Bone marrow (tissue), 2 donors: ENCODE results near the gene CACNA1C.

Source experiments
- DNase-seq, 2 donors: peaks; one replicate each; lab custom pipeline; 2025; lab: John Stamatoyannopoulos, UW

CACNA1C gene

GRCh38 chr12:2171672-2172426 lies 119.1 kb downstream of the CACNA1C start:
- no peak for DNase-seq

GRCh38 chr12:2172491-2173214 lies 119.9 kb downstream of the CACNA1C start:
- no peak for DNase-seq

- no peak for DNase-seq
Observed at GRCh38 chr12:2173971-2174370, 121.2 kb downstream of the CACNA1C start.

GRCh38 chr12:2177003-2177402 lies 124.2 kb downstream of the CACNA1C start:
- no peak for DNase-seq

GRCh38 chr12:2177751-2178150 lies 125.0 kb downstream of the CACNA1C start:
- no peak for DNase-seq

- no peak for DNase-seq
Observed at GRCh38 chr12:2179058-2179457, 126.3 kb downstream of the CACNA1C start.

GRCh38 chr12:2179953-2180736 lies 127.4 kb downstream of the CACNA1C start:
- DNase-seq, result no peak

- DNase-seq, result no peak
Observed at GRCh38 chr12:2180737-2181082, 127.9 kb downstream of the CACNA1C start.

- DNase-seq, result peak in 1 of 2 donors; percentile 2
Observed at GRCh38 chr12:2183556-2184541, 131.1 kb downstream of the CACNA1C start.

GRCh38 chr12:2185751-2186341 lies 133.1 kb downstream of the CACNA1C start:
- DNase-seq, result no peak

- DNase-seq, result no peak
Observed at GRCh38 chr12:2187195-2187945, 134.6 kb downstream of the CACNA1C start.

GRCh38 chr12:2190085-2190484 lies 137.3 kb downstream of the CACNA1C start:
- DNase-seq, result no peak

GRCh38 chr12:2190896-2191533 lies 138.2 kb downstream of the CACNA1C start:
- no peak for DNase-seq

- no peak for DNase-seq
Observed at GRCh38 chr12:2191534-2192153, 138.9 kb downstream of the CACNA1C start.

- no peak for DNase-seq
Observed at GRCh38 chr12:2192231-2192630, 139.4 kb downstream of the CACNA1C start.

- DNase-seq, result no peak
Observed at GRCh38 chr12:2194060-2194459, 141.3 kb downstream of the CACNA1C start.

- DNase-seq, result no peak
Observed at GRCh38 chr12:2194571-2194970, 141.8 kb downstream of the CACNA1C start.

- no peak for DNase-seq
Observed at GRCh38 chr12:2195085-2195484, 142.3 kb downstream of the CACNA1C start.

- no peak for DNase-seq
Observed at GRCh38 chr12:2198005-2198501, 145.3 kb downstream of the CACNA1C start.
